GM10248 (cell line): ENCODE results near the gene FAM184A.

ENCODE experiments used
- CTCF ChIA-PET: fragments of 300-600 bp; sonication (Branson Sonifier 250); formaldehyde crosslinking; extraction: SDS; loops from one replicate; lab custom pipeline; 2021; ENCODE audit warnings: antibody characterized with exemption; lab: Yijun Ruan, JAX
- POLR2A ChIA-PET: fragments of 350-650 bp; sonication (Branson Sonifier 250); formaldehyde crosslinking; extraction: SDS; loops from one replicate; lab custom pipeline; 2020; ENCODE audit warnings: antibody characterized with exemption; lab: Yijun Ruan, JAX
- DNase-seq: peaks from one replicate; pipeline ENCODE4 v3.0.0; 2012; ENCODE audit errors: extremely low spot score
- TF ChIP-seq, protein P1 (sequence below): IDR thresholded peaks from 2 replicates; pipeline ENCODE4 v1.5.1; 2012; ENCODE audit warnings: mild to moderate bottlenecking, low read depth; ENCODE audit errors: extremely low read depth, missing control alignments, control extremely low read depth

The FAM184A gene

DNA sequence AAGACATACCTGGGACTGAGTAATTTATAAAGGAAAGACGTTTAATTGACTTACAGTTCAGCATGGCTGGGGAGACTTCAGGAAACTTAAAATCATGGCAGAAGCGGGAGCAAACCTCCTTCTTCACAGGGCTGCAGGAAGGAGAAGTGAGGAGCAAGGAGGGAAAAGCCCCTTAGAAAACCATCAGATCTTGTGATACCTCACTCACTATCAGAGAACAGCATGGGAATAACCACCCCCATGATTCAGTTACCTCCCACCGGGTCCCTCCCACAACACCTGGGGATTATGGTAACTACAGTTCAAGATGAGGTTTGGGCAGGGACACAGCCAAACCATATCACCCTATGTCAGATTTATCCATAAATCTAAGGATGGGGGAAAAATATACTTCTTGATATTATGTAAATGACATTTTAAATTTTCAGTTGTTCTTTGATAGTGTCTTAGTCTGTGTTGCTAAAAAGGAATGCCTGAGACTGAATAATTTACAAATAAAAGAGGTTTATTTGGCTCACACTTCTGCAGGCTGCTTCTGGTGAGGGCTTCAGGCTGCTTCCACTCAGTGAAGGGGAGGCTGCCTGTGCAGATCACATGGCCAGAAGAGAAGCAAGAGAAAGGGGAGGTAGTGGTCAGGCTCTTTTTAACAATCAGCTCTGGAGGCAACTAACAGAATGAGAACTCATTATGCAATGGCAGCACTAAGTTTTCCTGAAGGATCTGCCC lies 142.3 kb downstream of the FAM184A start:
- TF ChIP-seq, protein P1, sequence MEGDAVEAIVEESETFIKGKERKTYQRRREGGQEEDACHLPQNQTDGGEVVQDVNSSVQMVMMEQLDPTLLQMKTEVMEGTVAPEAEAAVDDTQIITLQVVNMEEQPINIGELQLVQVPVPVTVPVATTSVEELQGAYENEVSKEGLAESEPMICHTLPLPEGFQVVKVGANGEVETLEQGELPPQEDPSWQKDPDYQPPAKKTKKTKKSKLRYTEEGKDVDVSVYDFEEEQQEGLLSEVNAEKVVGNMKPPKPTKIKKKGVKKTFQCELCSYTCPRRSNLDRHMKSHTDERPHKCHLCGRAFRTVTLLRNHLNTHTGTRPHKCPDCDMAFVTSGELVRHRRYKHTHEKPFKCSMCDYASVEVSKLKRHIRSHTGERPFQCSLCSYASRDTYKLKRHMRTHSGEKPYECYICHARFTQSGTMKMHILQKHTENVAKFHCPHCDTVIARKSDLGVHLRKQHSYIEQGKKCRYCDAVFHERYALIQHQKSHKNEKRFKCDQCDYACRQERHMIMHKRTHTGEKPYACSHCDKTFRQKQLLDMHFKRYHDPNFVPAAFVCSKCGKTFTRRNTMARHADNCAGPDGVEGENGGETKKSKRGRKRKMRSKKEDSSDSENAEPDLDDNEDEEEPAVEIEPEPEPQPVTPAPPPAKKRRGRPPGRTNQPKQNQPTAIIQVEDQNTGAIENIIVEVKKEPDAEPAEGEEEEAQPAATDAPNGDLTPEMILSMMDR = no peak
- ChIA-PET CTCF (no interaction called here), POLR2A (no interaction called here)
- DNase-seq = no peak

DNA sequence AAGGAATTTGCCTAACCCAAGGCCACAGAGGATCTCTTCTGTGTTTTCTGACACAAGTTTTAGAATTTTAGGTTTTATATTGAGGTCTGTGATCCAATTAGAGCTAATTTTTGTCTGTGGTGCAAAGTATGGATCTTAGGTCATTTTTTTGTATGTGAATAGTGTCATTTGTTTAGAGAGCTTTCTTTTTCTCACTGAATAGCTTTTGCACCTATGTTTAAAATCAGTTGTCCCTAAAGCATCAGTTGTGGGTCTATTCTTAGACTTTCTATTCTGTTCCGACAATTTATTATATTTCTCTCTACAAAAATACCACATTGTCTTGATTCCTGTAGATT lies 143.2 kb downstream of the FAM184A start:
- ChIA-PET POLR2A (no interaction called here), CTCF (no interaction called here)
- no peak for DNase-seq
- TF ChIP-seq, protein P1 = no peak

DNA sequence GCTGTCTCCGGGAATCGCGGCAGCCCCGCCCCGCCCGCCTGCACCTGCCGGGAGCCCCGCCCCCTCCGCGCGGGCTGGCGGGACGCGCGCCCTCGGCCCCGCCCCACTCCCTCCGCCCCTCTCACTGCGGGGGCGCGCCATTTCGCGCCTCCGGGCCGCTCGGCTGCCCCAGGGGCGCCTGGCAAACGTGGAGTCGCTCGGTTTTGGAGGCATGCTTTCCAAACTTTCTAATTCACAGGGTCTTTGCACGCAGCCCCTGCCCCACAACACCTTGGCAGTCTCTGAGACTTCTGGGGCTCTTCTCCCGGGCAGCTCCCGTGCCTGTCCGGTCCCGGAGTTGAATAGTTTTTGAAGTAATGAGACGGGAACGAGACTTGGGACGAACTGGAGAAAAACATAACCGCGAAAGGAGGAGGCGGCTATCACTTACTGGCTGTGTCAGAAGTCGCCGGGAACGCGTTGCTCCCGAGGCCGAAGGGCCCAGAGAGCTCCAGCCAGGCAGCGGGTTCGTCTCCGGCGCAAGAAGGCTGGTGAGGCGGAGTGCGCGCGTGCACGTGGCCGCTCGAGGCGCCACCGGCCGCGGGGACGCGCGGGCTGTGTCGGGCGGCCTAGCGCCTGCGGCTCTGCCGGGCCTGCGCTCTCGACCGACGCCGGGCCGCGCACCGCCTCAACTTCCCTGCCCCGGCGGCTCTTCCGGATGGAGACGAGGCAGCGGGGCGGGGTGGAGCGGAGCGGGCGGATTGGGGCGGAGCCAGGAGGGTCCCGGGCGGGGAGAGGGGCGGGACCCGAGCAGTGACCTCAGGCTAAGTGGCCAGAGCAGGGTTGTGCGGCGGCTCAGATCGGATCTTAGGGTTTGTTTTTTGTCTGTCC lies 143.8 kb downstream of the FAM184A start, which contains the start of gene MCM9:
Gene MCM9 (minus strand): TSS at position 699 of the 870 bp plus-strand sequence. CDS start 3,436 bp downstream, outside the sequence.
- ChIA-PET POLR2A (no interaction called here), CTCF (interaction anchor here (1.2 kb wide), 1 partner anchor 38 kb away, joined by 3 read pairs; no protein-coding TSS in a partner anchor)
- DNase-seq = peak; percentile 95
- TF ChIP-seq, protein P1 = no peak

DNA sequence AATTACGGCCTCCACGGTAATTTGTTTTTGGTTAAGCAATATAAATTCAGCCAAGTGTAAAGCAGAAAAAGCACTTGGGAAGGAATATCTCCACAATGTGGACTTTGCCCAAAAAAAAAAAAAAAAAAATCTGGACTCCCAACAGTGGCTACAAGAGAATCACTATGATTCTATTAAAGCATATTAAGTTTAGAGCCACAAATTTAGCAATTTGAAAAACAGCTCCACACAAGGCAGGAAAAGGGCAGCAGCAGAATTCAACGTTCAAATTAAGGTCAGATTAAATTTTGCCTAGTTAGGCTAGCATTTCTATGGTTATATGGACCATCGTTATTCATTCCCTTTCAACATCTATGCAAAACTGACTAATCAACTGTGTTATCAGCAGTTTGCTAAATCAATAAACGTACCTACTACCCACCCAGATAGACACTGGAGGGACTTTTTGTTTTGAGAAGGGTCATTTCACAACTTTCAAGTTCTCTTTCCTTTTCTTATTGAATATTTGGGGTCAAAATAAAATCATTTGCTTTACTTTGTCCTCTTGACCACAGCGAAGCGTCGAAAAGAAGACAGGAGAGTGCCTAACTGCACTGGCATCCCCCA lies 144.5 kb downstream of the FAM184A start:
- ChIA-PET CTCF (interaction anchor here (1.2 kb wide), 1 partner anchor 37 kb away, joined by 3 read pairs; no protein-coding TSS in a partner anchor), POLR2A (no interaction called here)
- DNase-seq = no peak
- TF ChIP-seq, protein P1 = no peak

DNA sequence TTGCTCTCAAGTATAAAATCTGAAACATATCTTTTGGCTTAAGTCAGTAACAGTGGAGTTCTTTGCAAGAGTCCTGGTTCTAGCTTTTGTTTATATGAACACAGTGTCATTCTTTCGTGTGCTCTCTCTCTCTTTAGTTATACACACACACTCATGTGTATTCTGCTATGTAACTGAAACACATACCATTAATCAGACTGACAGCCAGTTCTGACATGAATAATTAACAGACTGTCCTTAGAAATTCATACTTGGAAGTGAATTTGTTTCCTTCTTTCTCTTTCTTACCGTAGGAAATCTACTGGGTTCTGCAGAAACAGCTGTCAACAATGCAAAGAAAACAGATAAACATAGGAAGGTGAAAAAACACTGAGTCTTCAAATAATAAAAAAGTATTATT lies 146.0 kb downstream of the FAM184A start:
- no peak for DNase-seq
- POLR2A ChIA-PET = no interaction called here
- TF ChIP-seq, protein P1 = no peak
- CTCF ChIA-PET = interaction anchor here (1.2 kb wide), 1 partner anchor 228 kb away, joined by 3 read pairs; no protein-coding TSS in a partner anchor

DNA sequence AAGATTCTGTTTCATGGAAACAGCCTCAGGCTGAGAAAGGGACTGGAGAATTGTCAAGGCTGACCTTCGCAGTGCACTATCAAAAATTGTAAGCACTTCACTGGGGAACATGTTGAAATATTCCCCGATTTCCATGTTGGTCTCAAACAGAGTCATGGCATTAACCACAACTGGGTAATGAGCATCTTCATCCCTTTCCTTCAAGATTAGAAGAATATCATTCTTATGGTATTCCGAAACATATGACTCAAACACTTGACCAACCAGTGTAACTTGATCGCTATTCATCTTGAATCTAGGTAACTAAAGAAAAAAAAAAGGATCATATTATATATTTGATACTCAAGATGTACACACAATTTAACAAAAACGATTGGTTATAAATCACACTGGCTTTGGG lies 147.0 kb downstream of the FAM184A start:
- TF ChIP-seq, protein P1 = no peak
- CTCF ChIA-PET = no interaction called here
- no peak for DNase-seq
- POLR2A ChIA-PET = no interaction called here
